Upper lobe of left lung (tissue), 6 donors: ENCODE data around the gene PDCD5. TPM values are rescaled to one million over a fixed set of nuclear protein-coding genes. Genes with fewer than 3 reads are reported as not detected.
A peak's percentile ranks its signal among the peaks of the same experiment; 100 is the strongest.

Experiments
- ATAC-seq, 2 donors: fragments of 200-7000 bp; cut with Tn5 transposase; one replicate each; pipeline ENCODE4 v1.9.1; 2022; ENCODE audit warnings: mild to moderate bottlenecking in 2 of 2, moderate library complexity in 2 of 2; ENCODE audit not compliant: low FRiP score in 2 of 2
- DNase-seq, 2 donors: peaks; one replicate each; pipeline ENCODE4 v3.0.0-alpha.2; 2019 to 2020
- H3K27ac ChIP-seq, 4 donors: fragments of 200-600 bp; sonication (generic); one replicate each; pipeline ENCODE4 v1.5.1; 2016 to 2019
- H3K27me3 ChIP-seq, 4 donors: fragments of 200-600 bp; sonication (generic); one replicate each; pipeline ENCODE4 v1.5.1; 2017 to 2019
- H3K36me3 ChIP-seq, 4 donors: fragments of 200-600 bp; sonication (generic); one replicate each; pipeline ENCODE4 v1.5.1; 2016 to 2019
- H3K4me1 ChIP-seq, 4 donors: fragments of 200-600 bp; sonication (generic); one replicate each; pipeline ENCODE4 v1.5.1; 2018 to 2019
- H3K4me3 ChIP-seq, 4 donors: fragments of 200-600 bp; sonication (generic); one replicate each; pipeline ENCODE4 v1.5.1; 2017 to 2019; ENCODE audit warnings: mild to moderate bottlenecking in 2 of 4, moderate library complexity in 1 of 4
- H3K9me3 ChIP-seq, 4 donors: fragments of 200-600 bp; sonication (generic); one replicate each; pipeline ENCODE4 v1.5.1; 2018 to 2019
- EP300 ChIP-seq, 4 donors: sonication (generic); formaldehyde crosslinking; IDR thresholded peaks; one replicate each; pipeline ENCODE4 v1.5.1; 2017; ENCODE audit warnings: antibody characterized with exemption in 4 of 4, control low read depth in 2 of 4
- POLR2A ChIP-seq, 4 donors: fragments of 450-650 bp; IDR thresholded peaks; one replicate each; pipeline ENCODE4 v1.5.1; 2016 to 2017; ENCODE audit warnings: antibody characterized with exemption in 4 of 4, mild to moderate bottlenecking in 2 of 4
- POLR2AphosphoS5 ChIP-seq, 2 donors: sonication (generic); formaldehyde crosslinking; IDR thresholded peaks; one replicate each; pipeline ENCODE4 v1.5.1; 2017; ENCODE audit warnings: antibody characterized with exemption in 2 of 2
- WGBS, 2 donors: methylation state at CpG; one replicate each; pipeline ENCODE4 v1.1.5; 2017 to 2018; 5-methylcytosine and 5-hydroxymethylcytosine counted together
- total RNA-seq, 6 donors: library from RNA; depleted of rRNA in 4 of 6; stranded (reverse); fragments of >200 nt in 4 of 6; gene quantifications; one replicate each; pipeline versions ENCODE4 v1.1.0 to v1.2.1, GENCODE V29; 2016 to 2021
- TF ChIP-seq, protein P1 (sequence below), 6 experiments: fragments of 450-650 bp in 4 of 6; fragments of 200-600 bp in 2 of 6; sonication (generic) in 2 of 6; IDR thresholded peaks; one replicate each; pipeline ENCODE4 v1.5.1; 2016 to 2019; ENCODE audit warnings: antibody characterized with exemption in 6 of 6
- donor health status: DM: no; HTN: no; CAD: no; lungs with moderate emphysema.
- donor health status: DM: no; HTN: yes; CAD: no; lungs with severe emphysema.

PDCD5 gene, protein sequence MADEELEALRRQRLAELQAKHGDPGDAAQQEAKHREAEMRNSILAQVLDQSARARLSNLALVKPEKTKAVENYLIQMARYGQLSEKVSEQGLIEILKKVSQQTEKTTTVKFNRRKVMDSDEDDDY
- 10 to 100 TPM; 22.2 to 71.8 (median 50.0) TPM for total RNA-seq

GRCh38 chr19:32580901-32581704 lies at the start of gene PDCD5:
Gene PDCD5, plus strand, starts transcription at chr19:32581190. Its CDS starts 72 bp downstream, at chr19:32581262.
- peak; percentile 97 to 100 for DNase-seq
- no peaks in the 10 kb centered on the region for H3K27me3 ChIP-seq
- no peak for TF ChIP-seq EP300 (IDR thresholded peaks at IDR 0.05)
- TF ChIP-seq, protein P1, sequence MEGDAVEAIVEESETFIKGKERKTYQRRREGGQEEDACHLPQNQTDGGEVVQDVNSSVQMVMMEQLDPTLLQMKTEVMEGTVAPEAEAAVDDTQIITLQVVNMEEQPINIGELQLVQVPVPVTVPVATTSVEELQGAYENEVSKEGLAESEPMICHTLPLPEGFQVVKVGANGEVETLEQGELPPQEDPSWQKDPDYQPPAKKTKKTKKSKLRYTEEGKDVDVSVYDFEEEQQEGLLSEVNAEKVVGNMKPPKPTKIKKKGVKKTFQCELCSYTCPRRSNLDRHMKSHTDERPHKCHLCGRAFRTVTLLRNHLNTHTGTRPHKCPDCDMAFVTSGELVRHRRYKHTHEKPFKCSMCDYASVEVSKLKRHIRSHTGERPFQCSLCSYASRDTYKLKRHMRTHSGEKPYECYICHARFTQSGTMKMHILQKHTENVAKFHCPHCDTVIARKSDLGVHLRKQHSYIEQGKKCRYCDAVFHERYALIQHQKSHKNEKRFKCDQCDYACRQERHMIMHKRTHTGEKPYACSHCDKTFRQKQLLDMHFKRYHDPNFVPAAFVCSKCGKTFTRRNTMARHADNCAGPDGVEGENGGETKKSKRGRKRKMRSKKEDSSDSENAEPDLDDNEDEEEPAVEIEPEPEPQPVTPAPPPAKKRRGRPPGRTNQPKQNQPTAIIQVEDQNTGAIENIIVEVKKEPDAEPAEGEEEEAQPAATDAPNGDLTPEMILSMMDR (IDR thresholded peaks at IDR 0.05), result peak in 2 of 6 experiments; percentile 11 to 28
- peak in 3 of 4 donors; percentile 52 to 92 (median 74) for TF ChIP-seq POLR2A (IDR thresholded peaks at IDR 0.05)
- peak; percentile 66 to 83 for TF ChIP-seq POLR2AphosphoS5 (IDR thresholded peaks at IDR 0.05)
- peaks cover 7 to 26% (median 12%) of the 10 kb centered on the region in 4 donors for H3K36me3 ChIP-seq
- H3K4me3 ChIP-seq, result peak within 1 kb of the TSS; percentile 67 to 92 (median 86)
- peaks cover 8 to 19% (median 9%) of the 10 kb centered on the region in 4 donors for H3K4me1 ChIP-seq
- no peaks in the 10 kb centered on the region for H3K9me3 ChIP-seq
- H3K27ac ChIP-seq, result peak within 1 kb of the TSS; percentile 81 to 93 (median 87)
- WGBS, 2 donors, result 0 to 1% methylated on average over 11 to 37 of the region's 81 CpGs
- ATAC-seq, result peak; percentile 98 to 99

- no peak for ATAC-seq
- Histone ChIP-seq H3K27ac (no peak overlapping the region), H3K4me1 (no peaks in the 10 kb centered on the region), H3K36me3 (no peaks in the 10 kb centered on the region), H3K4me3 (no peak overlapping the region), H3K9me3 (peaks cover 5 to 20% (median 8%) of the 10 kb centered on the region in 4 donors), H3K27me3 (no peaks in the 10 kb centered on the region)
- no peak for TF ChIP-seq POLR2AphosphoS5 (IDR thresholded peaks at IDR 0.05)
- no peak for TF ChIP-seq POLR2A (IDR thresholded peaks at IDR 0.05)
- TF ChIP-seq, protein P1 (IDR thresholded peaks at IDR 0.05), result no peak
- TF ChIP-seq EP300 (IDR thresholded peaks at IDR 0.05), result no peak
- 75 to 88% methylated on average over 3 of the region's 3 CpGs for WGBS, 2 donors
- no peak for DNase-seq
Measured at GRCh38 chr19:32532233-32532632, 48.8 kb upstream of the PDCD5 start.

DNA sequence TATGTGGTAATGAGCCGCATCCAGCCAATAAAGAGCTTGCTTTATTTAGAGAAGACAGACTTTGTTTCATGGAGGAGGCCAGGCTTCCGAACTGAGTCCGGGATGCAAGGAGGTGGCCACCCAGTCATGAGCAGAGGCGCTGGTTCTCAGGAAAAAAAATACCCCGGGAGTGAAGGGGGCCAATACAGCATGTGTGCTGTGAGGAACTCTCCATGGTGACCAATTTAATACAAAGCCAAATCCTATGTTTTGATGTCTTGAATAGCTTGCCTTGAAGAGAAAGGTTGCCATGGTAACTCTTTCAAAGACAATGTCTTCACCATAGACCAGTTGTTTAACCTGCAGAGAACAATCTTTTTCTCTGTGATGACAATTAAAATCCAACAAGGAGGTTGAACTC lies 43.4 kb upstream of the PDCD5 start:
- Histone ChIP-seq H3K9me3 (peaks cover 0 to 4% (median 0%) of the 10 kb centered on the region in 4 donors), H3K4me1 (no peaks in the 10 kb centered on the region), H3K27ac (no peak overlapping the region), H3K4me3 (no peak overlapping the region), H3K36me3 (no peaks in the 10 kb centered on the region), H3K27me3 (no peaks in the 10 kb centered on the region)
- DNase-seq (no peak), ATAC-seq (no peak)
- 75 to 79% methylated on average over 5 of the region's 5 CpGs for WGBS, 2 donors
- TF ChIP-seq, protein P1 (IDR thresholded peaks at IDR 0.05), result no peak
- no peak for TF ChIP-seq POLR2A (IDR thresholded peaks at IDR 0.05)
- TF ChIP-seq POLR2AphosphoS5 (IDR thresholded peaks at IDR 0.05), result no peak
- no peak for TF ChIP-seq EP300 (IDR thresholded peaks at IDR 0.05)

DNA sequence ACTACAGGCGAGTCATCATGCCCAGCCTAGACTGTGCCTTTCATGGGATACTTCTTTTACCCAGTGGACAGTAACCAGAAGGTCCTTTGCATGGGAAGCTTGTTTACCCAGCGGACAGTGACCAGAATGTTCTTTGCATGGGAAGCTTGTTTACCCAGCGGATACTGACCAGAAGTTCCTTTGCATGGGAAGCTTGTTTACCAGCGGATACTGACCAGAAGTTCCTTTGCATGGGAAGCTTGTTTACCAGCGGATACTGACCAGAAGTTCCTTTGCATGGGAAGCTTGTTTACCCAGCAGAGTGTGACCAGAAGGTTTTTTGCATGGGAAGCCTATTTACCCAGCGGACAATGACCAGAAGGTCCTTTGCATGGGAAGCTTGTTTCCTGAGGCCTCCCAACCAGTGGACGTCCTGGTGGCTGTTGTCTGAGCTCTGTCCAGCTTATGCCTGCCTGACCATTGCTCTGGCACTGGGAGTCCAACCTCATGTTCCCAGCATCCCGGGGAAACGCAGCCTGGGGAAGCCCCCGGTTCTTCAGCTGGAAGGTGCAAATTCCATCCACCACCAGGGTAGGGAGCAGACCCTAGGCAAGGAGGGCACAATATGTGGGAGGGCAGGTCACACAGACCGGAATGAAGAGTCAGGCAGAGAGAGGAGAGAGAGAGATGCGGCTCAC lies 41.6 kb upstream of the PDCD5 start:
- no peak for ATAC-seq

More for the DNA sequence above, 41.6 kb upstream of the PDCD5 start:
- TF ChIP-seq, protein P1 (IDR thresholded peaks at IDR 0.05), result no peak
- TF ChIP-seq POLR2A (IDR thresholded peaks at IDR 0.05), result no peak
- no peak for TF ChIP-seq POLR2AphosphoS5 (IDR thresholded peaks at IDR 0.05)
- no peak for TF ChIP-seq EP300 (IDR thresholded peaks at IDR 0.05)
- Histone ChIP-seq H3K4me1 (no peaks in the 10 kb centered on the region), H3K9me3 (peaks cover 0 to 1% (median 0%) of the 10 kb centered on the region in 4 donors), H3K27ac (no peak overlapping the region), H3K4me3 (no peak overlapping the region), H3K27me3 (no peaks in the 10 kb centered on the region), H3K36me3 (no peaks in the 10 kb centered on the region)
- 75 to 85% methylated on average over 11 to 12 of the region's 12 CpGs for WGBS, 2 donors
- no peak for DNase-seq
